RWPE1 (cell line): ENCODE measurements around the gene TMPRSS11D.

Experiments used
- CTCF ChIA-PET: fragments of 350-600 bp; sonication (Branson Sonifier 250); formaldehyde crosslinking; extraction: SDS; loops from one replicate; lab custom pipeline; 2021; lab: Yijun Ruan, JAX
- POLR2A ChIA-PET: fragments of 400-600 bp; formaldehyde crosslinking; extraction: SDS; loops from one replicate; lab custom pipeline; 2020; ENCODE audit warnings: antibody characterized with exemption; ENCODE audit not compliant: low non-redundant PET; lab: Yijun Ruan, JAX
- DNase-seq: peaks from one replicate; pipeline ENCODE4 v3.0.0; 2012; ENCODE audit warnings: low spot score
- H3K27ac ChIP-seq: fragments of 450-650 bp; 2 replicates; pipeline ENCODE4 v1.5.1; 2017
- CTCF ChIP-seq: fragments of 450-650 bp; conservative IDR thresholded peaks from 2 replicates; pipeline ENCODE4 v1.5.1; 2017; ENCODE audit warnings: low read depth, mild to moderate bottlenecking

TMPRSS11D gene

DNA sequence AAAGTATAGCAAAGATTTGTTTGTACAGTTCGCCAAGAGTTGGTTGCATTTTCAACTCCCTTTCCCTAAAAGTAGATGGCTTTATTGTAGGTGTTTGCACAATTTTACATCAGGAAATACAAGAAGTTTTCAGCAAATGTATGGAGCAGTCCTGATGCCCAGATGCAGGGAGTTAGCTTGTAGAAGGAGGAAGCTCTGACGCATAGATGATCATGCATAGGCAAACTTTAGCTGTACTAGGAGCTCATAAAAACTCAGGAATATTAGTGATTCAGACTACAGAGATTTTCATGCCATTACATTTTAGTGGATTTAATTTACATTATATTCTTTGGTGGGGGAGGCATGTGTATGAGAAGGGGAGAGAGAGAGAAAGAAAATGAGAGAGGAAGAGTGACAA, 62.9 kb downstream of the TMPRSS11D start:
- CTCF ChIA-PET: no interaction called here
- no peak for TF ChIP-seq CTCF
- no peak for DNase-seq
- no peak overlapping the region for H3K27ac ChIP-seq
- POLR2A ChIA-PET: no interaction called here

DNA sequence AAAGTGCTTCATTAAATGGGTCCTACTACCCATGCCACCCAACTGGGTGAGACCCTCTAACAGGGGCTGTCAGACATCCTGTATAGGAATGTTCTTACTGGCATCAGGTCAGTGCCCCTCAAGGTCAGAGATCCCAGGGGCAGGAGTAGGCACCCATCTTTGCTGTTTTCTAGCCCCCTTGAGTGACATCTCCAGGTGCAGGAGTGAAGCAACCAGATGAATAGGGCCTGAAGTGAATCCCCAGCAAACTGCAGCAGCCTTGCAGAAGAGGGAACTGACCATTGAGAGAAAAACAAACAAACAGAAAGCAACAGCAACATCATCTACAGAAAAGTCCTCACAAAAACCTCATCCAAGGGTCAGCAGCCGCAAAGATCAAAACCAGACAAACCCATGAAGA, 73.8 kb downstream of the TMPRSS11D start:
- no peak for DNase-seq
- POLR2A ChIA-PET: no interaction called here
- TF ChIP-seq CTCF: no peak
- CTCF ChIA-PET: no interaction called here
- H3K27ac ChIP-seq: no peak overlapping the region

DNA sequence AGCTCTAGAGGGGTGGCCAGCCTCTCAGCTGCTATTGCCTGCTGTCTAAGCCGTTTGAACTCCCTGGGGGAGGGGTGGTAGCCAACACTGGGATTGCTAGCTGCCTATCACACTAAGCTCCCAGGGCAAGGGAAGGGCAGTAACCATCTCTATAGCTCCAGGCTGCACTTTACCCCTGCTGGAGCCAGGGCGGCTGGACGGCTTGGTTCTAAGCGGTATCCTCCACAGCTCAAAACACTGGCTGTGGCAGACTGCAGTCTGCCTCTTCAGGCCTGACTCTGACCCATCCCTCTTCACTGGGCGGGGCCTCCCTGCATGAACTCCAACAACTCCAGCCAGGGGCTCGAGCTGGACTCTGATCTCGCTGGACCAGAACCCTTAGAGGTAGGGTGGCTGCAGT, 74.3 kb downstream of the TMPRSS11D start:
- DNase-seq: no peak
- ChIA-PET CTCF (no interaction called here), POLR2A (no interaction called here)

DNA sequence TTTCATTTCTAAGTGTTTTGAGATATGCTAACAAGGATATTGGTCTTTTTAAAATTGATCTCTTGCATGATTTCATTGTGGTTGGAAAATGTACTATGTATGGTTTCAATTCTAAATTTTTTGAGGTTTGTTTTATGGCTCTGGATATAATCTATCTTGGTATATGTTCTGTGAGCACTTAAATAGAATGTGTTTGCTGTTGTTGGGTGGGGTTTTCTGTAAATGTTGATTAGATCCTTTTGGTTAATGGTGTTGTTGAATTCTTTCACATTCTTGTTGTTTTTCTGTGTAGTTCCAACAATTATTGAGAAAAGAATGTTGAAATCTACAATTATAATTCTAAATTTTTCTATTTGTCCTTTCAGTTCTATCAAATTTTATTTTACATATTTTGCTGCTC, 87.0 kb downstream of the TMPRSS11D start:
- H3K27ac ChIP-seq: no peak overlapping the region
- no peak for DNase-seq
- TF ChIP-seq CTCF: no peak
- CTCF ChIA-PET: no interaction called here
- POLR2A ChIA-PET: no interaction called here

More for the DNA sequence above, 74.3 kb downstream of the TMPRSS11D start:
- no peak overlapping the region for H3K27ac ChIP-seq
- no peak for TF ChIP-seq CTCF

- POLR2A ChIA-PET: no interaction called here
- H3K27ac ChIP-seq: no peak overlapping the region
- no peak for TF ChIP-seq CTCF
- no peak for DNase-seq
- CTCF ChIA-PET: no interaction called here
These were observed 93.1 kb downstream of the TMPRSS11D start for GRCh38 chr4:67790721-67791120.

GRCh38 chr4:67787311-67787710, 96.5 kb downstream of the TMPRSS11D start:
- POLR2A ChIA-PET: no interaction called here
- TF ChIP-seq CTCF: no peak
- no peak for DNase-seq
- CTCF ChIA-PET: no interaction called here
- H3K27ac ChIP-seq: no peak overlapping the region

GRCh38 chr4:67785528-67785927, 98.3 kb downstream of the TMPRSS11D start:
- TF ChIP-seq CTCF: no peak
- H3K27ac ChIP-seq: no peak overlapping the region
- ChIA-PET POLR2A (no interaction called here), CTCF (no interaction called here)
- DNase-seq: no peak
